Tibial nerve (tissue), 4 donors: Measurements from ENCODE around the gene NPEPL1.

ENCODE experiments used
- CTCF ChIP-seq, 5 experiments: fragments of 200-600 bp in 3 of 5; fragments of 450-650 bp in 2 of 5; sonication (generic) in 3 of 5; IDR thresholded peaks; one replicate each; pipeline ENCODE4 v1.5.1; 2016 to 2019; ENCODE audit warnings: antibody characterized with exemption in 5 of 5, mild to moderate bottlenecking in 3 of 5, moderate library complexity in 2 of 5
- EP300 ChIP-seq, 2 donors: sonication (generic); formaldehyde crosslinking; IDR thresholded peaks; one replicate each; pipeline ENCODE4 v1.6.1; 2017; ENCODE audit warnings: antibody characterized with exemption in 2 of 2, mild to moderate bottlenecking in 1 of 2
- POLR2A ChIP-seq, 2 donors: fragments of 450-650 bp; IDR thresholded peaks; one replicate each; pipeline ENCODE4 v1.6.1; 2017; ENCODE audit warnings: antibody characterized with exemption in 2 of 2, mild to moderate bottlenecking in 2 of 2, moderate library complexity in 2 of 2

- no peak for TF ChIP-seq EP300 (IDR thresholded peaks at IDR 0.05)
- TF ChIP-seq CTCF (IDR thresholded peaks at IDR 0.05): no peak
- no peak for TF ChIP-seq POLR2A (IDR thresholded peaks at IDR 0.05)
Measured at GRCh38 chr20:58709013-58709702, 16.6 kb downstream of the NPEPL1 start.
